H1 (cell line): ENCODE results near the gene MSI2. TPM values are rescaled to one million over a fixed set of nuclear protein-coding genes. Genes with fewer than 3 reads are reported as not detected.

Source experiments
- CHD2 ChIP-seq: IDR thresholded peaks from 2 replicates; pipeline ENCODE4 v1.6.1; 2012; ENCODE audit warnings: low read length, improper control_type of control experiment
- MAFK ChIP-seq: IDR thresholded peaks from 2 replicates; pipeline ENCODE4 v1.6.1; 2012; ENCODE audit warnings: low read depth, mild to moderate bottlenecking, improper control_type of control experiment, low read length
- RFX5 ChIP-seq: IDR thresholded peaks from 2 replicates; pipeline ENCODE4 v1.6.1; 2011; ENCODE audit warnings: low read depth, low read length, improper control_type of control experiment, borderline replicate concordance
- polyA plus RNA-seq, 7 experiments: library from polyadenylated mRNA; depleted of rRNA in 3 of 7; stranded (reverse) in 5 of 7; unstranded in 2 of 7; fragments of >200 nt in 5 of 7; fragments of 200-250 nt in 2 of 7; gene quantifications; 1 replicate in 5 of 7; 2 replicates in 1 of 7; 4 replicates in 1 of 7; pipeline versions ENCODE4 v1.2.1 to v1.2.3, GENCODE V29; 2011 to 2013; ENCODE audit warnings: missing spikeins in 2 of 7, mixed read lengths in 2 of 7
- total RNA-seq: library from RNA; stranded (reverse); fragmentation: NEBNext Ultra II Directional; extraction: Animal tissue kit (Norgen Biotek cat#: 25700); gene quantifications from 2 replicates; pipeline ENCODE4 v1.2.1, GENCODE V29; 2021

The MSI2 gene
- total and polyA plus RNA-seq, 2 of the 8 experiments (the other 6 are each of a cell fraction or from before 2014, with no cell fraction given): 36.7 to 80.6 TPM

- TF ChIP-seq MAFK (no peak), CHD2 (no peak), RFX5 (no peak)
These were observed 234.0 kb downstream of the MSI2 start (continued) for GRCh38 chr17:57490111-57490845.
